ENCODE results near the gene TLR5.

Gene TLR5

GRCh38 chr1:223150443-223150842, 7.4 kb upstream of the TLR5 start:
- DNase-seq (ENCODE audit: low read depth) = no peak

GRCh38 chr1:223147873-223148272, 4.8 kb upstream of the TLR5 start:
- DNase-seq (ENCODE audit: low read depth) = no peak

- DNase-seq (ENCODE audit: low read depth) = no peak
Observed at GRCh38 chr1:223147409-223147808, 4.4 kb upstream of the TLR5 start.

- DNase-seq (ENCODE audit: low read depth) = no peak
Observed at GRCh38 chr1:223146745-223147144, 3.7 kb upstream of the TLR5 start.

- no peak for DNase-seq (ENCODE audit: low read depth)
Observed at GRCh38 chr1:223144914-223145313, 1.9 kb upstream of the TLR5 start.

- no peak for DNase-seq (ENCODE audit: low read depth)
Observed at GRCh38 chr1:223144431-223144830, 1.4 kb upstream of the TLR5 start.

- no peak for DNase-seq (ENCODE audit: low read depth)
Observed at GRCh38 chr1:223143537-223144248, 645 bp upstream of the TLR5 start.

- no peak for DNase-seq (ENCODE audit: low read depth)
Observed at GRCh38 chr1:223142269-223142668, 779 bp downstream of the TLR5 start.

- no peak for DNase-seq (ENCODE audit: low read depth)
Observed at GRCh38 chr1:223140611-223141405, 2.2 kb downstream of the TLR5 start.

GRCh38 chr1:223137455-223138085, 5.5 kb downstream of the TLR5 start:
- peak; percentile 61 for DNase-seq (ENCODE audit: low read depth)

- no peak for DNase-seq (ENCODE audit: low read depth)
Observed at GRCh38 chr1:223136086-223136485, 7.0 kb downstream of the TLR5 start.

GRCh38 chr1:223135176-223135942, 7.7 kb downstream of the TLR5 start:
- DNase-seq (ENCODE audit: low read depth) = peak; percentile 45

GRCh38 chr1:223133824-223134435, 9.1 kb downstream of the TLR5 start:
- DNase-seq (ENCODE audit: low read depth) = peak; percentile 65

GRCh38 chr1:223133306-223133823, 9.7 kb downstream of the TLR5 start:
- DNase-seq (ENCODE audit: low read depth) = no peak

GRCh38 chr1:223129229-223129901, 13.7 kb downstream of the TLR5 start:
- no peak for DNase-seq (ENCODE audit: low read depth)

GRCh38 chr1:223126741-223127140, 16.3 kb downstream of the TLR5 start:
- DNase-seq (ENCODE audit: low read depth) = no peak

GRCh38 chr1:223125766-223126165, 17.3 kb downstream of the TLR5 start:
- no peak for DNase-seq (ENCODE audit: low read depth)

- DNase-seq (ENCODE audit: low read depth) = no peak
Observed at GRCh38 chr1:223123011-223123610, 19.9 kb downstream of the TLR5 start.

- no peak for DNase-seq (ENCODE audit: low read depth)
Observed at GRCh38 chr1:223118418-223118817, 24.6 kb downstream of the TLR5 start.

- DNase-seq (ENCODE audit: low read depth) = no peak
Observed at GRCh38 chr1:223116950-223117349, 26.1 kb downstream of the TLR5 start.

- DNase-seq (ENCODE audit: low read depth) = no peak
Observed at GRCh38 chr1:223114871-223115270, 28.2 kb downstream of the TLR5 start.

Measured in fibroblast of the conjunctiva (primary cell).